Measurements from ENCODE around the gene THSD4.

THSD4 gene

GRCh38 chr15:71571641-71572040 lies 456.4 kb downstream of the THSD4 start:
- DNase-seq: no peak

- no peak for DNase-seq
Measured at GRCh38 chr15:71572452-71573053, 457.3 kb downstream of the THSD4 start.

DNA sequence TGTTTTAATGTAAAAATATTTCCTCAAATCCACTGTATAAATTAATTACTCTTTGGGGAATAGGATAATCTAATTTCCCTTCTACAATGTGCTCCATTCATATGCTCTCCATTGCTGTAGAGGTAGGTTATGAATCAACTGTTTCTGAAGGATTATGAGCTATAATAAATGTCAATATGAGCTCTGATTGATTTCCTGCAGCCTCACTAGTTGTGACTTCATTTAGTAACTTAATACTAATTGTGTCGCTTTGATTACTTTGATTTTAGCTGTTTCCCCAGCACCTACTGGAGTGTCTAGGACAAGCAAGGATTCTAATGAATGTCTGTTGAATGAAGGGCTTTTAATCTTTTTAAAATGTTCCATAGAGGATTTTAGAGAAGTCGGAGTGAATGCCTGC lies 458.3 kb downstream of the THSD4 start:
- no peak for DNase-seq

DNA sequence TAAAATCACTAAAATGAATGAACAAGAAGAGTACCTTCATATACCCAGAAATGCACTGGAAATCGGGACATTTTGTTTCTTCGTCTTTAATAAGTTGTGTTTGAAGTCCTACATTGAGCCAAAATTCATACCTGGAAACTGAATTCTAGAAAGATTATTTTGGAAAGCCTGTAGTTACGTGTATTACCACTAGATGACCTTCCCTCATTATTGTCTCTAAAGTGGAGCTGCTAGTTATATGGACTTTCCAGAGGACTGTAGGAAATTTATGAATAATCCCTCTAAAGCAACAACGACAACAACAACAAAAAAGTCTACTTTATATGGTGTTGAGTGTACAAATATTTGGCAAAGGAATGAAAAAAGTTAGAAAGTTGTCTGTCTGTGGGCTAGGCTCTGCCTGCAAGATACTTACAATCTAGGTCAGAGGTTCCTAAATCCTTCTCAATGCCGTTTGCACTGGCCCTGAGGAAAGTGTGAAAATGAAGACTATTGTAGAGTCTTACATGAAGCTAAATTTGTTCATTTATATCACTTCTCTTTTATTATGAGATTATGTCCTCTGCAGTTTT lies 460.3 kb downstream of the THSD4 start:
- DNase-seq: no peak

DNA sequence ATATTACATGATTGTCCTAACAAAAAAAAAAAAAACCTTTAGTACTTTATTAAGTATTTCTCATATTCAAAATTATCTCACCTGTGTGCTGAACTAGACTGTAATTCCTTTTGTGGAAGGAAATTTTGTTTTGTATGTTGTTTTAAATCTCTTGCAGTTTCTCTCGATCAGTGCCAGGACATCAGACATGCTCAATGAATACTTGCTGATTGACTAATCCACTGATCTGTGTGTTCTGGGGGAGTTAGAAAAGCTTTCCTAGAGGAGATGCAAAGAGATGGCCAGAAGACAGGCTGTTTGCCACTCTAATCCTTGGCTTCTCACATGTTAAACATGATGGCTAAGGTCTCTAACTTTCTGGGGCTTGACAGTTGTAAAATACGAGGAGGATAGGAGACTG lies 461.8 kb downstream of the THSD4 start:
- no peak for DNase-seq

- DNase-seq: no peak
Measured at GRCh38 chr15:71581398-71581930, 466.2 kb downstream of the THSD4 start.

DNA sequence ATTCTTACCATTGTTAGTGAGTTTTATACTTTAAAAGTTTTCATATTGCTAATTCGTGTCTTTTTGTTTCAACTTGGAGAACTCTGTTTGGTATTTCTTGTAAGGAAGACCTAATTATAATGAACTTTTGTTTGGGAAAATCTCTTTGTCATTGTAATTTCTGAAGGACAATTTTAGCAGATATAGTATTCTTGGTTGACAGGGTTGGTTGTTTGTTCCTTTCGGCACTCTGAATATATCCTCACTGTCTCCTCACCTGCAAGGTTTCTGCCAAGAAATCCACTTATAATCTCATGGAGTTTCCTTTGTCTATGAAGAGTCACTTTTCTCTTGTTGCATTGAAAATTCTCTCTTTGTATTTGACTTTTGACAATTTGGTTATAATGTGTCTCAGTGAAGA lies 469.9 kb downstream of the THSD4 start:
- no peak for DNase-seq

DNA sequence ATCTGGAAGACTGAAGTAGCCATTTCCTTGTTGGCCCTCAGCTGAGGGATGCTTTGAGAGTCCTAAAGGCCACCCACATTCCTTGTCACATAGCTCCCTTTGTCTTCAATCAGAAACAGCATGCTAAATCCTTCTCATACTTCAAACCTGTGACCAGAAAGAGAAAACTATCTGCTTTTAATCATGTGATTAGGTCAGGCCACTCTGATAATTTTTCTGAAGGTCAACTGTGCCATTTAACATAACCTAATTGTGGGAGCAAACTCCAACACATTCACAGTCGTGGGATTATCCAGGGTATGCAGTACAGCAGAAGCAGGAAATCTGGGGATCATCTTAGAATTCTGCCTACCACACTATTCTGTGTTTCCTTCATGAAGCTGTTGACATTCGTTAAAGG lies 471.2 kb downstream of the THSD4 start:
- DNase-seq: no peak

DNA sequence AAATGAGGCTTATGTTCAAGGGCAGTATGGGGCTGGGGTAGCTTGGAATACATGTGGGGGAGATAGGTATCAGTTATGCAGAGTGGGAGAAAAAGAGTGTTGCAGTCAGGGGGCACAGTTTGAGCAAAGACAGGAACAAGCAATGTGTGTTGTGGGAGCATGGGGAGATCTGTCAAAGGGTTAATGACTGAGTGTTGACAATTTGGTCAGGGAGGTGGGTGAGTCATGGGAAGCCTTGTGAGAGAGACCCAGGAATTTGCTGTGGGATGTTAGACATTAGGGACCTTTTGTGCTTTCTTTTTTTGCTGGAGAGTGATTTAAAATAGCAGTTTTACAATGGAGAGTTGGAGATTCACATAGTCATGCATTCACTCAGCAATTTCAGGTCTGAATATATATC lies 473.5 kb downstream of the THSD4 start:
- no peak for DNase-seq

DNA sequence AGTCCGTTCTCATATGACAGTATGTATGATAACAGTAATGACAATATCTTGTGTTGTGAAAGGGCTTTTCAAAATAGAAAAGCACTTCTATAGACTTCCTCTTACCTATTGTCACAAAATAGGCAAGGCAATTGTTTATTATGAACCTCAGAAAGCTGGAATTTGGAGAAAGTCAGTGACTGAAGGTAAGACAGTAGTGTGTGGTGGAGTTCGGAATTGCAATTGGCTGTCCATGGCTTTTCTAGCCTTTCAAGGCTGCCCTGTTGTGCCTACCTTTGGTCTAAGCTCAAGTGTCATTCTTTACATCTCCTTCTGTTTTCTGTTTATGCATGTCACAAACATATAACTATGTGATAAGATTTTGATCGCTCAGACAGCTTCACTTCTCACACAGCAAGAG lies 475.8 kb downstream of the THSD4 start:
- DNase-seq: no peak

DNA sequence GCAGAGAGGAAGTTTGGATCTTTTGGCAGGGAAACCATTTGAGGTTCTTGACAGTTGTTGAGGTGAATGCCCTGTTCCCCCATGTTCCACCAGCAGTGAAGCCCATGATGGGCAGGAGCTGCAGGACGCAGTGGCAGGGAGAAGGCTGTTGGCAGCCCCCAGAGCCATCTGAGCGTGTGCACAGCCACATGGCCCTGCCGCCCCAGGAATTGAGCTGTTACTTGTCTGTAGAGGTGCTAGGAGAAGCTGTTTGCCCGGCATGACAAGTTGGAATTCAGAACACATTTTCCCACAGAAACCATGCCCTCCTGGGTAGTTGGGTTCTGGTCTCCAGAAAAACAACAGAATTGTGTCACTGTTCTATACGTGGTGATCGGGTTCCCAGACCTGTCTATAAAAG lies 476.9 kb downstream of the THSD4 start:
- no peak for DNase-seq

DNA sequence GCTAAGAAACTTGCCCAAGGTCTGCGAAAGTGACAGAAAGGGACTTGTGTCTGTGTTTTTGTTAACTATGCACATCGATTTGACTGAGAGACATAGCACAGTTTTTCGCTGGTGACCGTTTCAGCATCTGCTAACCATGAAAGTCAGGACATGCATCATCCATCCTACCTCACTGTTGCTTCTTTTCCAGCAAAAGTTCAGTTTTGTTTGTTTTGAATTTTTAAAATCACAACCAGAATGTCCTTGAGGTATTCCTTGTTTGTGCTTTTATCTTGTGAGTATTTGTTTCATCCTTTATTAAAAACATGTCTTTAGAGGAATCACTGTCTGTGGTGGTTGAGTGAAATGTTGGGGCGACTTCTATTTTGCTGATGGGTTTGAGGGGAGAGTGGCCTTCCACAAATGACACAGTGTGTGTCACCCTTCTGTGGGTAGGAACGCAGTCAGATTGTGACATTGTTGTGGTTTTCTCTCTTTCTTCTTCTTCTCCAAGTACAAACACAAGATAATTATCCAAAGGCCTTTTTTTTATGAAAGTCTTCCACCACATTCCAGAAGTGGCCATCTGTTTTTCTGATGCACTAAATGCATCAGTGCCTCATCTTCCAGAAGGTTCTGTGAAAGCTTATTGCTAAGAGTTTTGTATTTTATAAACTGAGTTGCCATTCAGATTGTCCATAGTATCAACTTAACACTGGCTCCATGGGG lies 480.7 kb downstream of the THSD4 start:
- no peak for DNase-seq

DNA sequence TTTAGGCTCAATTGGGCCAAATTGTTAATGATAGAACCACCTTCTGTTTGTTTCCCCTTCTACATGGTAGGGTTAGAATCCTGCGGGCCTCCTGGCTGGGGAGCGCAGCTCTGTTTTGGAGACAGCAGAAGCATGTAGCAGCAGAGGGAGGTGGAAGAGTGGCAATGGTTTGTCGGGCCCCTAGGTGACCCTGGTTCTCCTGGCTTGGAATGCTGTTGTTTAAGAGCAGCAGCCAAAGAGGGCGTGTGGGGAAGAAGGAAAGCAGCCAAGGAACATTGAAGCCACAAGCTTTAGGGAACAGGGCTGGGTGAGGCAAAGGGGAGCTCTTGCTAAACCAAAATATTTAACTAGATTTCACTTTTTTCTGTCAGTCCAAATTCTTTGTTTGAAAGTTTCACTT lies 481.4 kb downstream of the THSD4 start:
- DNase-seq: no peak

DNA sequence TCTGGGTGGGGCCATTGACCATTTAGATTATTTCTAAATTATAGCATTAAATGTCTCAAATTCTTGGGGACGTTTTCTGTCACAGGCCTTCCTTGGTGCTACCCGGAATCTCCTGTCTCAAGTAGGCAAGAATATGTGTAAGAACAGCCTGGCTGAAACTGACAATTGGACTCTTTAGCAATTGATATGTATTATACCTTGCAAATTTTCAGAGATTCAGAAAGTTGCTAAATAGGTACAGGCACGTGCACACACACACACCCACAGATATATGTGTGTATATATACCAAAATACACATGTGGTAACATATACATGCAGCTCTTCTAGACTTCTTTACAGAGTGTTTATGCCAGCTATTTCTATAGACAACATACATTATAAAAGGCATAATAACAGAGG lies 481.9 kb downstream of the THSD4 start:
- DNase-seq: no peak

GRCh38 chr15:71597637-71598036 lies 482.4 kb downstream of the THSD4 start:
- no peak for DNase-seq

- no peak for DNase-seq
Measured at GRCh38 chr15:71598741-71599140, 483.5 kb downstream of the THSD4 start.

GRCh38 chr15:71599418-71600151 lies 484.3 kb downstream of the THSD4 start:
- DNase-seq: no peak

DNA sequence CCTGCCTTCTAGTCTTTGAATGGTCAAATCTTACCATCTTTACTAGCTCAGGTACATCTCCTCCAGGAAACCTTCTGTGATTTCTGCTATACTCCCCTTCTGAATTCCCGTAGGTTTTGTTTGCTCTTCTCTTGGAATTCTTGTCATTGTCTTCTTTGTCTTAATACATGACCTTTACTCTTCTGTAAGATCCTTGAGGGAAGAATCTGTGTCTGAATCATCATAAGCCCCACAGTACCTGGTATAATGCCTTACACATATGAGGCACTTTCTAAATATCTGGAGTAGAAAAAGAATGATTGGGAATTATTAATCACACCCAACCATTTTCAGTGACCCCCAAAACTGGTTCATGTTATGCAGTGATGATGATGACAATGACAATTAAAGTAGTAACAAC lies 485.0 kb downstream of the THSD4 start:
- DNase-seq: no peak

GRCh38 chr15:71601038-71601834 lies 486.0 kb downstream of the THSD4 start:
- no peak for DNase-seq

- DNase-seq: no peak
Measured at GRCh38 chr15:71603379-71603778, 488.1 kb downstream of the THSD4 start.

GRCh38 chr15:71607383-71607782 lies 492.1 kb downstream of the THSD4 start:
- no peak for DNase-seq

- DNase-seq: no peak
Measured at GRCh38 chr15:71610728-71611552, 495.7 kb downstream of the THSD4 start.

Data from bone marrow (tissue), 2 donors.